K562 (cell line): ENCODE data around the gene INHA. TPM values are rescaled to one million over a fixed set of nuclear protein-coding genes. Genes with fewer than 3 reads are reported as not detected.

Source experiments
- ATF7 ChIP-seq: fragments of 450-650 bp; IDR thresholded peaks from 2 replicates; pipeline ENCODE4 v1.7.1; 2014; ENCODE audit warnings: mild to moderate bottlenecking, moderate library complexity
- BRD4 ChIP-seq: fragments of 200-600 bp; sonication (generic); IDR thresholded peaks from 2 replicates; pipeline ENCODE4 v1.6.1; 2017; ENCODE audit warnings: inconsistent platforms
- CREM ChIP-seq: IDR thresholded peaks from 2 replicates; pipeline ENCODE4 v1.6.1; 2014; ENCODE audit warnings: antibody characterized with exemption, low read depth
- E2F6 ChIP-seq, 2 experiments: IDR thresholded peaks; 2 replicates each; pipeline ENCODE4 v1.6.1; 2011; ENCODE audit warnings: borderline replicate concordance in 1 of 2, control low read depth in 1 of 2, low read depth in 1 of 2, low read length in 1 of 2, mild to moderate bottlenecking in 1 of 2, mixed read lengths in 1 of 2, moderate library complexity in 1 of 2; ENCODE audit not compliant: insufficient read depth in 1 of 2, insufficient read length in 1 of 2, poor library complexity in 1 of 2, severe bottlenecking in 1 of 2; ENCODE audit errors: extremely low read depth in 1 of 2
- HMGN3 ChIP-seq: IDR thresholded peaks from 2 replicates; pipeline ENCODE4 v1.6.1; 2011; ENCODE audit warnings: borderline replicate concordance, low read depth, mild to moderate bottlenecking, mixed read lengths, low read length; ENCODE audit not compliant: insufficient read length; ENCODE audit errors: extremely low read depth
- ID3 ChIP-seq, 2 experiments: fragments of 250-450 bp in 1 of 2; fragments of 450-650 bp in 1 of 2; sonication (Bioruptor Pico) in 1 of 2; IDR thresholded peaks; 2 replicates each; pipeline versions ENCODE4 v1.6.1 to v1.8.0; 2016 to 2021; ENCODE audit warnings: mild to moderate bottlenecking in 2 of 2, moderate library complexity in 2 of 2, missing compliant biosample characterization in 1 of 2, missing genetic modification characterization in 1 of 2
- ILK ChIP-seq: fragments of 450-650 bp; IDR thresholded peaks from 2 replicates; pipeline ENCODE4 v1.6.1; 2016; ENCODE audit warnings: missing genetic modification characterization, low read depth, mild to moderate bottlenecking, missing compliant biosample characterization, moderate library complexity, borderline replicate concordance
- KAT8 ChIP-seq: fragments of 450-650 bp; IDR thresholded peaks from 2 replicates; pipeline ENCODE4 v1.6.1; 2016; ENCODE audit warnings: low read depth, mild to moderate bottlenecking
- MLLT1 ChIP-seq, 2 experiments: fragments of 450-650 bp; IDR thresholded peaks; 2 replicates each; pipeline ENCODE4 v1.6.1; 2016
- PCBP2 ChIP-seq: fragments of 200-400 bp; formaldehyde crosslinking; IDR thresholded peaks from 2 replicates; pipeline ENCODE4 v1.6.1; 2018; ENCODE audit warnings: low read length, low read depth, mild to moderate bottlenecking, moderate library complexity; ENCODE audit not compliant: poor library complexity, severe bottlenecking
- POLR2G ChIP-seq: fragments of 200-400 bp; formaldehyde crosslinking; IDR thresholded peaks from 2 replicates; pipeline ENCODE4 v1.6.1; 2017; ENCODE audit warnings: low read depth, mild to moderate bottlenecking, antibody characterized with exemption, low read length, moderate library complexity
- PRDM10 ChIP-seq: fragments of 450-650 bp; IDR thresholded peaks from 2 replicates; pipeline ENCODE4 v1.6.1; 2018; ENCODE audit not compliant: partially characterized antibody
- RBBP5 ChIP-seq: fragments of 200-600 bp; sonication (generic); IDR thresholded peaks from 2 replicates; pipeline ENCODE4 v1.6.1; 2012; ENCODE audit warnings: borderline replicate concordance, mild to moderate bottlenecking, low read length, control low read depth, inconsistent platforms; ENCODE audit not compliant: insufficient read depth, poor library complexity, severe bottlenecking
- RFX5 ChIP-seq: IDR thresholded peaks from 2 replicates; pipeline ENCODE4 v1.6.1; 2011; ENCODE audit warnings: low read depth, mild to moderate bottlenecking, improper control_type of control experiment, low read length
- SNRNP70 ChIP-seq: fragments of 200-400 bp; formaldehyde crosslinking; optimal IDR thresholded peaks from 2 replicates; pipeline ENCODE3; 2017; ENCODE audit warnings: low read depth, low read length
- ZNF695 ChIP-seq: fragments of 450-650 bp; formaldehyde crosslinking; IDR thresholded peaks from 2 replicates; pipeline ENCODE4 v1.4.0; 2020; ENCODE audit warnings: mild to moderate bottlenecking, moderate library complexity
- ZNF766 ChIP-seq: fragments of 200-800 bp; sonication (Bioruptor generic); conservative IDR thresholded peaks from 2 replicates; pipeline ENCODE4 v1.6.1; 2016; ENCODE audit warnings: missing genetic modification characterization, missing compliant biosample characterization
- polyA plus RNA-seq, 8 experiments: library from polyadenylated mRNA; depleted of rRNA in 4 of 8; stranded (reverse) in 5 of 8; unstranded in 3 of 8; fragments of >200 nt; fragmentation: Nextera tagmentation in 2 of 8; fragmentation: Illumina TruSeq in 1 of 8; extraction: Ambion mirVana in 2 of 8; extraction: Trizol in 1 of 8; gene quantifications; 2 replicates each; pipeline versions ENCODE4 v1.2.1 to v1.2.3, GENCODE V29; 2011 to 2014; ENCODE audit warnings: inconsistent platforms in 1 of 8, missing spikeins in 1 of 8
- total RNA-seq, 7 experiments: library from RNA; depleted of rRNA in 6 of 7; stranded (reverse); fragments of >200 nt in 6 of 7; fragmentation: Illumina TruSeq in 2 of 7; extraction: Trizol in 2 of 7; gene quantifications; 2 replicates each; pipeline versions ENCODE4 v1.2.1 to v1.2.3, GENCODE V29; 2011 to 2021; ENCODE audit warnings: low replicate concordance in 1 of 7

INHA gene
- total and polyA plus RNA-seq, 9 of the 15 experiments (the other 6 are each of a cell fraction or from before 2014, with no cell fraction given) = 0.07 to 1.9 (median 0.40) TPM

- no peak for TF ChIP-seq ID3 (CRISPR knock-in tag; IDR thresholded peaks at IDR 0.05)
- TF ChIP-seq ID3 (tag; IDR thresholded peaks at IDR 0.05) = no peak
- TF ChIP-seq ATF7 = no peak
- peak; percentile 11 for TF ChIP-seq HMGN3
- TF ChIP-seq ILK = no peak
- no peak for TF ChIP-seq KAT8
- TF ChIP-seq POLR2G = peak; percentile 55
- TF ChIP-seq E2F6 (IDR thresholded peaks at IDR 0.05; ENCODE audit: borderline replicate concordance in 1 of 2, extremely low read depth in 1 of 2, insufficient read depth in 1 of 2, insufficient read length in 1 of 2, low read depth in 1 of 2, low read length in 1 of 2, poor library complexity in 1 of 2, severe bottlenecking in 1 of 2) = peak in 1 of 2 experiments; percentile 60
- no peak for TF ChIP-seq RFX5
- no peak for TF ChIP-seq PRDM10
- no peak for TF ChIP-seq ZNF695 (CRISPR knock-in tag)
- no peak for TF ChIP-seq RBBP5
- TF ChIP-seq PCBP2 = no peak
- no peak for TF ChIP-seq MLLT1 (IDR thresholded peaks at IDR 0.05)
- no peak for TF ChIP-seq SNRNP70
- TF ChIP-seq CREM = no peak
- no peak for TF ChIP-seq BRD4
- TF ChIP-seq ZNF766 = no peak
These were observed 20.4 kb upstream of the INHA start (continued) for GRCh38 chr2:219551441-219552381.
